PFSK-1 (cell line): ENCODE data around the gene SLC24A1.

ENCODE experiments used
- POLR2AphosphoS5 ChIP-seq: IDR thresholded peaks from 2 replicates; pipeline ENCODE4 v1.6.1; 2012; ENCODE audit warnings: low read depth, mild to moderate bottlenecking, control low read depth, low read length, moderate library complexity
- SIN3A ChIP-seq: IDR thresholded peaks from 2 replicates; pipeline ENCODE4 v1.6.1; 2012; ENCODE audit warnings: mild to moderate bottlenecking, low read length, moderate library complexity, borderline replicate concordance; ENCODE audit not compliant: insufficient read depth

GRCh38 chr15:65577129-65577996, 44.4 kb upstream of the SLC24A1 start:
- TF ChIP-seq POLR2AphosphoS5: peak; percentile 29; the same call in 1 of the 2 replicates
- TF ChIP-seq SIN3A: no peak
